ENCODE data around the gene SLC25A21.
"Not testable (repeated sequence)": the region's sequence is repeated elsewhere in the genome, so short reads cannot be mapped to it uniquely, and the experiment has no call there.

SLC25A21 gene

DNA sequence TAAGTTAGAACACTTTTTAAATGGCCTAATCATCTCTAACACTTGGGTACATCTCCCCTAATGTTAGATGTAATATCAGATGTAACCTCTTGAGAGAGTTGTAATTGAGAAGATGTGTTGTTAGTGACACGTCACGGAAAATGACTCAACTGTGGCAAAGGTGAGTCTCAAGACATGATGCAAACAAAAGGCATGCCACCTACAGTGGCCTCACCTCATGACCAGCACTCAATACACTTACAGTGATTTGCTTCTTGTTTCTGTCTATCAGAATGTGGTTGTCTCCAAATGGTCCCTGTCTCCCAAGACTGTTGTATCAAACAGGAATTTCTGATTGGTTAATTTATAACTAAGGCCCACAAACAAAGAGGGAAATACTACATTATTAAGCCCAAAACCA lies 91.2 kb downstream of the SLC25A21 start:
- no peaks in the 10 kb centered on the region for H4K20me1 ChIP-seq (ENCODE audit: insufficient read depth, low read length)
- H3K4me2 ChIP-seq (ENCODE audit: low read depth, low read length): no peak overlapping the region
- no peaks in the 10 kb centered on the region for H3K9me2 ChIP-seq (replicated peaks; ENCODE audit: insufficient read depth, low read length)
- no peak overlapping the region for H3K27ac ChIP-seq (ENCODE audit: low read length)
- TF ChIP-seq EZH2 (optimal IDR thresholded peaks at IDR 0.05; ENCODE audit: low read depth, low read length): no peak
- TF ChIP-seq, protein P1, sequence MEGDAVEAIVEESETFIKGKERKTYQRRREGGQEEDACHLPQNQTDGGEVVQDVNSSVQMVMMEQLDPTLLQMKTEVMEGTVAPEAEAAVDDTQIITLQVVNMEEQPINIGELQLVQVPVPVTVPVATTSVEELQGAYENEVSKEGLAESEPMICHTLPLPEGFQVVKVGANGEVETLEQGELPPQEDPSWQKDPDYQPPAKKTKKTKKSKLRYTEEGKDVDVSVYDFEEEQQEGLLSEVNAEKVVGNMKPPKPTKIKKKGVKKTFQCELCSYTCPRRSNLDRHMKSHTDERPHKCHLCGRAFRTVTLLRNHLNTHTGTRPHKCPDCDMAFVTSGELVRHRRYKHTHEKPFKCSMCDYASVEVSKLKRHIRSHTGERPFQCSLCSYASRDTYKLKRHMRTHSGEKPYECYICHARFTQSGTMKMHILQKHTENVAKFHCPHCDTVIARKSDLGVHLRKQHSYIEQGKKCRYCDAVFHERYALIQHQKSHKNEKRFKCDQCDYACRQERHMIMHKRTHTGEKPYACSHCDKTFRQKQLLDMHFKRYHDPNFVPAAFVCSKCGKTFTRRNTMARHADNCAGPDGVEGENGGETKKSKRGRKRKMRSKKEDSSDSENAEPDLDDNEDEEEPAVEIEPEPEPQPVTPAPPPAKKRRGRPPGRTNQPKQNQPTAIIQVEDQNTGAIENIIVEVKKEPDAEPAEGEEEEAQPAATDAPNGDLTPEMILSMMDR (IDR thresholded peaks at IDR 0.05; ENCODE audit: low read length): no peak
- no peak for TF ChIP-seq EZH2phosphoT487 (IDR thresholded peaks at IDR 0.05; ENCODE audit: low read length)
- H3K27me3 ChIP-seq (replicated peaks; ENCODE audit: insufficient read depth, low read length): no peaks in the 10 kb centered on the region
- no peak overlapping the region for H2AFZ ChIP-seq (ENCODE audit: low read length)
- no peaks in the 10 kb centered on the region for H3K9me3 ChIP-seq (replicated peaks; ENCODE audit: insufficient read depth, low read length)
- H3K36me3 ChIP-seq (replicated peaks; ENCODE audit: insufficient read depth, low read length): no peaks in the 10 kb centered on the region
- no peak overlapping the region for H3K4me3 ChIP-seq (ENCODE audit: low read length)
- DNase-seq: no peak
- no peak overlapping the region for H3K9ac ChIP-seq (ENCODE audit: low read length)
- H3F3A ChIP-seq (ENCODE audit: insufficient read depth, low read length): no peaks in the 10 kb centered on the region
- H3K4me1 ChIP-seq (ENCODE audit: low read length): no peaks in the 10 kb centered on the region
- H3K79me2 ChIP-seq (ENCODE audit: low read length): no peaks in the 10 kb centered on the region

DNA sequence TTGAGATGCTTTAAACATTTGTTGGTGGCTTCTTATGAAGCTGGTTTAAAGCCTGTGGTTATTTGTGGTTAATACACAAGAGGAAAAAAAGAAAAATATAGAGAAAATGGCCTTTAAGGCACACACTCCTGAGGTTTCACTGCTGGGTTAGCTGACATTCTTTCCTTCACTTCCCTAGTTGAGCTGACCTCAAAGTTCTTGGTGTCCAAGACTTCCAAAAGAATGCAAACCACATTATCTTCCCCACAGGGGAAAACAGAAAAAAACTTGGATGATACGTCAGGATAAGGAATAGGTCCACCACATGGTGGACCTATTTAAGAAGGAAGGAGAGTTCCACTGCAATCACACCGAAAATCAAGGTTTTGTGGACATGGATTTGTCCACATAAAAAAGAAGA lies 94.3 kb downstream of the SLC25A21 start:
- TF ChIP-seq, protein P1 (IDR thresholded peaks at IDR 0.05; ENCODE audit: low read length): no peak
- TF ChIP-seq EZH2 (optimal IDR thresholded peaks at IDR 0.05; ENCODE audit: low read depth, low read length) (no peak), EZH2phosphoT487 (IDR thresholded peaks at IDR 0.05; ENCODE audit: low read length) (no peak)
- Histone ChIP-seq H3K9me2 (replicated peaks; ENCODE audit: insufficient read depth, low read length) (no peaks in the 10 kb centered on the region), H3K36me3 (replicated peaks; ENCODE audit: insufficient read depth, low read length) (no peaks in the 10 kb centered on the region), H3K4me3 (ENCODE audit: low read length) (no peak overlapping the region), H3K27me3 (replicated peaks; ENCODE audit: insufficient read depth, low read length) (no peaks in the 10 kb centered on the region), H3K9ac (ENCODE audit: low read length) (no peak overlapping the region), H3K27ac (ENCODE audit: low read length) (no peak overlapping the region), H2AFZ (ENCODE audit: low read length) (no peak overlapping the region), H3K9me3 (replicated peaks; ENCODE audit: insufficient read depth, low read length) (no peaks in the 10 kb centered on the region), H3K4me2 (ENCODE audit: low read depth, low read length) (no peak overlapping the region), H4K20me1 (ENCODE audit: insufficient read depth, low read length) (no peaks in the 10 kb centered on the region), H3K4me1 (ENCODE audit: low read length) (no peaks in the 10 kb centered on the region), H3F3A (ENCODE audit: insufficient read depth, low read length) (no peaks in the 10 kb centered on the region), H3K79me2 (ENCODE audit: low read length) (no peaks in the 10 kb centered on the region)
- DNase-seq: no peak

- DNase-seq; H3K4me1 ChIP-seq (ENCODE audit: low read length); H3K27ac ChIP-seq (ENCODE audit: low read length): not testable (repeated sequence)
These were observed 98.1 kb downstream of the SLC25A21 start for GRCh38 chr14:37074320-37074719.

GRCh38 chr14:37063467-37064240 lies 108.8 kb downstream of the SLC25A21 start:
- no peaks in the 10 kb centered on the region for H3K27me3 ChIP-seq (replicated peaks; ENCODE audit: insufficient read depth, low read length)
- TF ChIP-seq EZH2 (optimal IDR thresholded peaks at IDR 0.05; ENCODE audit: low read depth, low read length): no peak
- TF ChIP-seq, protein P1 (IDR thresholded peaks at IDR 0.05; ENCODE audit: low read length): no peak
- no peak for TF ChIP-seq EZH2phosphoT487 (IDR thresholded peaks at IDR 0.05; ENCODE audit: low read length)

More at GRCh38 chr14:37074320-37074719, 98.1 kb downstream of the SLC25A21 start:
- H3K4me3 ChIP-seq (ENCODE audit: low read length); H2AFZ ChIP-seq (ENCODE audit: low read length); H3K79me2 ChIP-seq (ENCODE audit: low read length); H3K9ac ChIP-seq (ENCODE audit: low read length); H3K36me3 ChIP-seq (replicated peaks; ENCODE audit: insufficient read depth, low read length); H3K27me3 ChIP-seq (replicated peaks; ENCODE audit: insufficient read depth, low read length); H3F3A ChIP-seq (ENCODE audit: insufficient read depth, low read length); H3K9me2 ChIP-seq (replicated peaks; ENCODE audit: insufficient read depth, low read length); H3K4me2 ChIP-seq (ENCODE audit: low read depth, low read length); H3K9me3 ChIP-seq (replicated peaks; ENCODE audit: insufficient read depth, low read length); H4K20me1 ChIP-seq (ENCODE audit: insufficient read depth, low read length): not testable (repeated sequence)

More at GRCh38 chr14:37063467-37064240, 108.8 kb downstream of the SLC25A21 start:
- no peak overlapping the region for H3K27ac ChIP-seq (ENCODE audit: low read length)
- no peaks in the 10 kb centered on the region for H3K9me2 ChIP-seq (replicated peaks; ENCODE audit: insufficient read depth, low read length)
- no peak for DNase-seq
- H3K4me1 ChIP-seq (ENCODE audit: low read length): no peaks in the 10 kb centered on the region
- no peaks in the 10 kb centered on the region for H3F3A ChIP-seq (ENCODE audit: insufficient read depth, low read length)
- H3K79me2 ChIP-seq (ENCODE audit: low read length): no peaks in the 10 kb centered on the region
- H4K20me1 ChIP-seq (ENCODE audit: insufficient read depth, low read length): no peaks in the 10 kb centered on the region
- no peaks in the 10 kb centered on the region for H3K36me3 ChIP-seq (replicated peaks; ENCODE audit: insufficient read depth, low read length)
- H3K4me3 ChIP-seq (ENCODE audit: low read length): no peak overlapping the region
- no peak overlapping the region for H3K4me2 ChIP-seq (ENCODE audit: low read depth, low read length)
- H3K9me3 ChIP-seq (replicated peaks; ENCODE audit: insufficient read depth, low read length): no peaks in the 10 kb centered on the region
- no peak overlapping the region for H3K9ac ChIP-seq (ENCODE audit: low read length)
- H2AFZ ChIP-seq (ENCODE audit: low read length): no peak overlapping the region

Measured in MM.1S (cell line).